Fibroblast of mammary gland (primary cell): Measurements from ENCODE around the gene ABHD17C.

Experiments
- DNase-seq: peaks from one replicate; pipeline ENCODE4 v3.0.0-alpha.2; 2010; ENCODE audit warnings: low read depth
- H3K4me3 ChIP-seq: 2 replicates; pipeline ENCODE4 v1.5.1; 2011; ENCODE audit warnings: low read depth, mild to moderate bottlenecking, low read length, moderate library complexity; ENCODE audit not compliant: control insufficient read depth
- CTCF ChIP-seq: conservative IDR thresholded peaks from 2 replicates; pipeline ENCODE4 v1.5.1; 2011; ENCODE audit warnings: low read depth, low read length, inconsistent platforms; ENCODE audit not compliant: control insufficient read depth, insufficient read depth

ABHD17C gene

GRCh38 chr15:80778964-80779657, 84.0 kb downstream of the ABHD17C start, which contains the start of gene CEMIP:
TSS of gene CEMIP (plus strand) at chr15:80779370. CDS start at chr15:80873880, 94,510 bp downstream.
- H3K4me3 ChIP-seq, result peak within 1 kb of the TSS; percentile 47
- DNase-seq, result peak; percentile 64
- peak; percentile 41 for TF ChIP-seq CTCF

GRCh38 chr15:80779658-80780415, 84.7 kb downstream of the ABHD17C start:
- peak; percentile 36 for DNase-seq
- H3K4me3 ChIP-seq, result peak overlapping the region; percentile 47
- no peak for TF ChIP-seq CTCF

- no peak for TF ChIP-seq CTCF
- peak overlapping the region; percentile 47 for H3K4me3 ChIP-seq
- DNase-seq, result peak; percentile 51
Measured at GRCh38 chr15:80780416-80781221, 85.5 kb downstream of the ABHD17C start.

- no peak for TF ChIP-seq CTCF
- H3K4me3 ChIP-seq, result no peak overlapping the region
- DNase-seq, result no peak
Measured at GRCh38 chr15:80783260-80783659, 88.2 kb downstream of the ABHD17C start.

GRCh38 chr15:80785335-80785734, 90.2 kb downstream of the ABHD17C start:
- no peak for DNase-seq
- no peak for TF ChIP-seq CTCF
- H3K4me3 ChIP-seq, result no peak overlapping the region

- H3K4me3 ChIP-seq, result no peak overlapping the region
- no peak for TF ChIP-seq CTCF
- DNase-seq, result no peak
Measured at GRCh38 chr15:80785811-80786354, 90.8 kb downstream of the ABHD17C start.
